ENCODE results near the gene GBGT1.

The GBGT1 gene

GRCh38 chr9:133188843-133189180, 25.1 kb upstream of the GBGT1 start:
- FAIRE-seq: no peak
- no peak for TF ChIP-seq CTCF (IDR thresholded peaks at IDR 0.05; ENCODE audit: insufficient read depth, missing control alignments)

GRCh38 chr9:133188006-133188842, 24.5 kb upstream of the GBGT1 start:
- FAIRE-seq: no peak
- peak; percentile 6 for TF ChIP-seq CTCF (IDR thresholded peaks at IDR 0.05; ENCODE audit: insufficient read depth, missing control alignments)
- DNase-seq (ENCODE audit: insufficient read length, low spot score): no peak

More at GRCh38 chr9:133188843-133189180, 25.1 kb upstream of the GBGT1 start:
- DNase-seq (ENCODE audit: insufficient read length, low spot score): no peak

GRCh38 chr9:133187561-133188005, 23.9 kb upstream of the GBGT1 start:
- DNase-seq (ENCODE audit: insufficient read length, low spot score): no peak
- no peak for TF ChIP-seq CTCF (IDR thresholded peaks at IDR 0.05; ENCODE audit: insufficient read depth, missing control alignments)
- no peak for FAIRE-seq

- no peak for DNase-seq (ENCODE audit: insufficient read length, low spot score)
- no peak for FAIRE-seq
- TF ChIP-seq CTCF (IDR thresholded peaks at IDR 0.05; ENCODE audit: insufficient read depth, missing control alignments): no peak
These were observed 23.0 kb upstream of the GBGT1 start for GRCh38 chr9:133186736-133187135.

GRCh38 chr9:133184971-133185370, 21.3 kb upstream of the GBGT1 start:
- peak; percentile 49 for TF ChIP-seq CTCF (IDR thresholded peaks at IDR 0.05; ENCODE audit: insufficient read depth, missing control alignments)
- no peak for DNase-seq (ENCODE audit: insufficient read length, low spot score)
- no peak for FAIRE-seq

- DNase-seq (ENCODE audit: insufficient read length, low spot score): no peak
- no peak for FAIRE-seq
- TF ChIP-seq CTCF (IDR thresholded peaks at IDR 0.05; ENCODE audit: insufficient read depth, missing control alignments): no peak
These were observed 18.4 kb upstream of the GBGT1 start for GRCh38 chr9:133182151-133182550.

GRCh38 chr9:133181561-133181960, 17.8 kb upstream of the GBGT1 start:
- FAIRE-seq (no peak), DNase-seq (ENCODE audit: insufficient read length, low spot score) (no peak)
- no peak for TF ChIP-seq CTCF (IDR thresholded peaks at IDR 0.05; ENCODE audit: insufficient read depth, missing control alignments)
